HepG2 (cell line): ENCODE measurements around the gene ETFDH. TPM values are rescaled to one million over a fixed set of nuclear protein-coding genes. Genes with fewer than 3 reads are reported as not detected.

Experiments used
- ATAC-seq: fragments of 200-7000 bp; cut with Tn5 transposase; 3 replicates; pipeline ENCODE4 v1.9.1; 2020; ENCODE audit warnings: mild to moderate bottlenecking, moderate library complexity
- BruUV-seq: library from RNA; stranded (reverse); fragments of 400-500 nt; replicated peaks from 2 replicates; lab custom pipeline; 2021; lab: Mats Ljungman, UMichigan
- CTCF ChIA-PET: fragments of 300-600 bp; formaldehyde crosslinking; extraction: SDS; loops from one replicate; lab custom pipeline; 2021; ENCODE audit warnings: low total read pairs, inconsistent platforms, low intra/inter-chr PET ratio; lab: Yijun Ruan, JAX
- POLR2A ChIA-PET: fragments of 350-600 bp; sonication (Branson Sonifier 250); formaldehyde crosslinking; loops from one replicate; lab custom pipeline; 2020; ENCODE audit warnings: antibody characterized with exemption, inconsistent platforms; lab: Yijun Ruan, JAX
- DNase-seq: peaks from one replicate; pipeline ENCODE4 v3.0.0-alpha.2; 2015; ENCODE audit warnings: low spot score
- FAIRE-seq: peaks from 3 replicates; lab custom pipeline; 2011; peaks lifted over from hg19 to GRCh38; lab: Jason Lieb, UNC
- H2AFZ ChIP-seq: one replicate; pipeline ENCODE4 v1.6.1; 2011; ENCODE audit warnings: low read length, inconsistent platforms
- H3K27ac ChIP-seq: fragments of 300-600 bp; 3 replicates; pipeline ENCODE4 v1.8.0; 2011; ENCODE audit warnings: mixed run types, mild to moderate bottlenecking, mixed read lengths, low read length, inconsistent platforms; ENCODE audit not compliant: insufficient read depth; ENCODE audit errors: extremely low read length
- H3K27me3 ChIP-seq, 2 experiments: fragments of 200-600 bp in 1 of 2; 2 replicates in 1 of 2; 3 replicates in 1 of 2; pipeline versions ENCODE4 v1.6.0 to v1.8.0; 2011; ENCODE audit warnings: low read length in 2 of 2, mild to moderate bottlenecking in 2 of 2, moderate library complexity in 2 of 2, inconsistent platforms in 1 of 2; ENCODE audit not compliant: insufficient read depth in 2 of 2, control insufficient read depth in 1 of 2
- H3K36me3 ChIP-seq, 2 experiments: fragments of 200-600 bp in 1 of 2; replicated peaks in 1 of 2; 2 replicates in 1 of 2; 3 replicates in 1 of 2; pipeline versions ENCODE4 v1.5.1 to v1.8.0; 2011; ENCODE audit warnings: low read length in 2 of 2, inconsistent platforms in 1 of 2; ENCODE audit not compliant: insufficient read depth in 2 of 2, control insufficient read depth in 1 of 2
- H3K4me1 ChIP-seq: 2 replicates; pipeline ENCODE4 v1.5.1; 2012; ENCODE audit warnings: low read length, inconsistent platforms; ENCODE audit not compliant: insufficient read depth
- H3K4me2 ChIP-seq: 2 replicates; pipeline ENCODE4 v1.6.0; 2011; ENCODE audit warnings: low read depth, low read length, inconsistent platforms
- H3K4me3 ChIP-seq, 3 experiments: fragments of 200-600 bp in 1 of 3; sonication (generic), shearing (Covaris generic) in 1 of 3; replicated peaks in 1 of 3; 2 replicates each; pipeline ENCODE4 v1.5.1; 2011 to 2016; ENCODE audit warnings: low read length in 3 of 3, inconsistent platforms in 2 of 3, low read depth in 2 of 3, mild to moderate bottlenecking in 2 of 3, control low read depth in 1 of 3, mixed read lengths in 1 of 3; ENCODE audit not compliant: insufficient read depth in 1 of 3
- H3K79me2 ChIP-seq: one replicate; pipeline ENCODE4 v1.6.1; 2011; ENCODE audit warnings: low read length, inconsistent platforms; ENCODE audit not compliant: insufficient read depth
- H3K9ac ChIP-seq: 2 replicates; pipeline ENCODE4 v1.6.0; 2011; ENCODE audit warnings: mild to moderate bottlenecking, low read depth, low read length, inconsistent platforms; ENCODE audit not compliant: insufficient read depth
- H3K9me3 ChIP-seq: 2 replicates; pipeline ENCODE4 v1.5.1; 2012; ENCODE audit warnings: mild to moderate bottlenecking, low read length
- H4K20me1 ChIP-seq: 2 replicates; pipeline ENCODE4 v1.6.0; 2011; ENCODE audit warnings: inconsistent platforms, mild to moderate bottlenecking, low read length, moderate library complexity; ENCODE audit not compliant: insufficient read depth
- KAT8 ChIP-seq: IDR thresholded peaks from 2 replicates; pipeline ENCODE4 v1.6.1; 2016; ENCODE audit warnings: missing genetic modification reagents, missing compliant biosample characterization
- WGBS: methylation state at CpG from one replicate; pipeline ENCODE4 v1.1.6; 2017; ENCODE audit warnings: low lambda C conversion rate; 5-methylcytosine and 5-hydroxymethylcytosine counted together
- in situ Hi-C: cut with HindIII; loops from 2 replicates; pipeline ENCODE4 v1.10.0; 2017; ENCODE audit warnings: low pct_unique_long_range_greater_than_20kb; ENCODE audit not compliant: extremely low pct_ligation_motif_present
- intact Hi-C: fragments of 100-400 bp; cut with micrococcal nuclease; formaldehyde crosslinking; loops from one replicate; pipeline ENCODE4 v1.10.0; 2022; ENCODE audit not compliant: unreplicated experiment
- polyA plus RNA-seq, 8 experiments: library from polyadenylated mRNA; depleted of rRNA in 3 of 8; stranded (reverse) in 7 of 8; unstranded in 1 of 8; fragments of >200 nt; fragmentation: Illumina TruSeq in 4 of 8; extraction: Trizol in 4 of 8; gene quantifications; 2 replicates each; pipeline versions ENCODE4 v1.2.1 to v1.2.3, GENCODE V29; 2011 to 2016; ENCODE audit warnings: low read depth in 4 of 8, missing spikeins in 1 of 8, mixed read lengths in 1 of 8; ENCODE audit not compliant: insufficient read depth in 1 of 8
- total RNA-seq, 5 experiments: library from RNA; depleted of rRNA; stranded (reverse); fragments of >200 nt; fragmentation: Illumina TruSeq; extraction: Trizol; gene quantifications; 2 replicates each; pipeline ENCODE4 v1.2.3, GENCODE V29; 2016; ENCODE audit warnings: low read depth in 1 of 5
- TF ChIP-seq, protein P1 (sequence below): sonication (generic); formaldehyde crosslinking; IDR thresholded peaks from 2 replicates; pipeline ENCODE4 v1.4.0; 2020; ENCODE audit warnings: missing genetic modification reagents

Gene ETFDH
- total and polyA plus RNA-seq, 2 of the 13 experiments (the other 11 are each of a cell fraction or from before 2014, with no cell fraction given), result 14.7 to 17.8 TPM

DNA sequence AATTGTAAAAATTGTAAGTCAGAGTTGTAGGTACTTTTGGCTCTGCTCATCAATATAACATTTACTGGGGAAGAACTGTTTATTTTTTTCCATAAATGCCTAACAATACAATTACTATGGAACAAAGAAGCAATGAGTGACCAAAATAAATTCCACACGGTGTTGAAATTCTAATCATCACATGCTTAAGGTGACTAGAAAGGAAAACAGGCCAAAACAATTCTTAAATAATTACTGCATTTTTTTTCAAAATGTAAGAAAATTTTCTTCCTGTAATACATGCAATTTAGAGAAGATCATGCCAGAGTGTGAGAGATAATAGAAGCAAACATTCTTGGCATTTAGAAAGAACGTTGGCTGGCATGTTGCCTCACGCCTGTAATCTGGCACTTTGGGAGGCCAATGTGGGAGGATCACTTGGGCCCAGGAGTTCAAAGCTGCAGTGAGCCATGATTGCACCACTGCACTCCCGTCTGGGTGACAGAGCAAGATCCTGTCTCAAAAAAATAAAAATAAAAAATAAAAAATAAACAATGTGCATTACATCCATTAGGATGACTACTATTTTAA is 22.9 kb upstream of the ETFDH start:
- Histone ChIP-seq H3K36me3 (no peaks in the 10 kb centered on the region), H3K79me2 (no peaks in the 10 kb centered on the region), H3K4me1 (no peaks in the 10 kb centered on the region), H2AFZ (no peak overlapping the region), H3K27me3 (peaks cover 0 to 1% of the 10 kb centered on the region in 2 experiments; a peak in 1 of 5 replicates), H3K9me3 (no peaks in the 10 kb centered on the region), H3K27ac (no peak overlapping the region), H3K9ac (no peak overlapping the region), H4K20me1 (no peaks in the 10 kb centered on the region), H3K4me2 (no peak overlapping the region), H3K4me3 (no peak overlapping the region)
- FAIRE-seq (no peak), ATAC-seq (no peak), DNase-seq (no peak)
- intact Hi-C loops, result no loop called here
- BruUV-seq, result no TSS peak
- POLR2A ChIA-PET, result no interaction called here
- CTCF ChIA-PET, result no interaction called here
- under 1% methylated on average over 4 of the region's 4 CpGs for WGBS
- no peak for TF ChIP-seq KAT8 (CRISPR knock-in tag)
- in situ Hi-C loops, result no loop called here

DNA sequence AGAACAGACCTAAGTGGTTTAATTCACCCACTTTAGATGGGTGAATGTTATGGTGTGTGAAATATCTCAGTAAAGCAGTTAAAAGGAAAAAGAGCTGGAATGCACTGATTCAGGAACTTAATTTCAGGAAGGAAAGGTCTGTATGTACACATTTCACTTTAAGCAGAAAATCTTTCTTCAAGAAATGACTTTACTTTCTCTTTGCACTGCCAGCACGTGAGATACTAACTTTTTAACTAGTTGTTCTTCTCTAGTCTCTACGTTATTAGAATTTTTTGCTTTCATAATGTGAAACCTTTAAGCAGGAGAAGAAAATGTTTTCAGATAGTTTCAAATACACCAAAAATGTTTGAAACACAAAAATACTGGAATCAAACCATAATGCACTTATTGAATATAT is 19.2 kb upstream of the ETFDH start:
- Histone ChIP-seq H3K36me3 (no peaks in the 10 kb centered on the region), H3K4me3 (no peak overlapping the region; a peak in 1 of 6 replicates), H3K4me2 (no peak overlapping the region), H3K79me2 (no peaks in the 10 kb centered on the region), H4K20me1 (no peaks in the 10 kb centered on the region), H2AFZ (no peak overlapping the region), H3K27me3 (no peaks in the 10 kb centered on the region), H3K4me1 (no peaks in the 10 kb centered on the region), H3K27ac (no peak overlapping the region), H3K9me3 (no peaks in the 10 kb centered on the region), H3K9ac (no peak overlapping the region)
- 2% methylated on average over 2 of the region's 2 CpGs for WGBS
- intact Hi-C loops (no loop called here), in situ Hi-C loops (no loop called here)
- TF ChIP-seq, protein P1, sequence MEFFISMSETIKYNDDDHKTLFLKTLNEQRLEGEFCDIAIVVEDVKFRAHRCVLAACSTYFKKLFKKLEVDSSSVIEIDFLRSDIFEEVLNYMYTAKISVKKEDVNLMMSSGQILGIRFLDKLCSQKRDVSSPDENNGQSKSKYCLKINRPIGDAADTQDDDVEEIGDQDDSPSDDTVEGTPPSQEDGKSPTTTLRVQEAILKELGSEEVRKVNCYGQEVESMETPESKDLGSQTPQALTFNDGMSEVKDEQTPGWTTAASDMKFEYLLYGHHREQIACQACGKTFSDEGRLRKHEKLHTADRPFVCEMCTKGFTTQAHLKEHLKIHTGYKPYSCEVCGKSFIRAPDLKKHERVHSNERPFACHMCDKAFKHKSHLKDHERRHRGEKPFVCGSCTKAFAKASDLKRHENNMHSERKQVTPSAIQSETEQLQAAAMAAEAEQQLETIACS (CRISPR knock-in tag), result no peak
- no peak for DNase-seq
- POLR2A ChIA-PET, result no interaction called here
- FAIRE-seq, result no peak
- BruUV-seq, result no TSS peak
- no peak for ATAC-seq
- CTCF ChIA-PET, result no interaction called here
